Neural progenitor cell (in vitro differentiated cells): Measurements from ENCODE around the gene MRPL21.

Source experiments
- CTCF ChIP-seq: fragments of 200-600 bp; sonication (generic); IDR thresholded peaks from 2 replicates; pipeline ENCODE4 v1.5.1; 2017; ENCODE audit warnings: antibody characterized with exemption, mild to moderate bottlenecking
- EZH2 ChIP-seq: fragments of 200-600 bp; sonication (generic); IDR thresholded peaks from 2 replicates; pipeline ENCODE4 v1.6.1; 2017; ENCODE audit warnings: antibody characterized with exemption, mild to moderate bottlenecking, moderate library complexity
- EZH2phosphoT487 ChIP-seq: fragments of 200-600 bp; sonication (generic); IDR thresholded peaks from 2 replicates; pipeline ENCODE4 v1.6.1; 2017; ENCODE audit warnings: antibody characterized with exemption

GRCh38 chr11:68929135-68929534 is 25.5 kb upstream of the MRPL21 start:
- TF ChIP-seq CTCF, result no peak
- TF ChIP-seq EZH2, result no peak
- no peak for TF ChIP-seq EZH2phosphoT487
